Endodermal cell (in vitro differentiated cells): ENCODE measurements around the gene OR56A4. TPM values are rescaled to one million over a fixed set of nuclear protein-coding genes. Genes with fewer than 3 reads are reported as not detected.

Experiments
- DNase-seq: peaks from one replicate; pipeline ENCODE4 v3.0.0-alpha.2; 2017
- H3K27ac ChIP-seq: 2 replicates; pipeline ENCODE4 v1.5.1; 2013; ENCODE audit warnings: mild to moderate bottlenecking, low read depth, low read length, moderate library complexity
- H3K27me3 ChIP-seq: 2 replicates; pipeline ENCODE4 v1.6.1; 2013; ENCODE audit warnings: mild to moderate bottlenecking, low read length, moderate library complexity; ENCODE audit not compliant: insufficient read depth, control insufficient read depth, poor library complexity, severe bottlenecking
- H3K36me3 ChIP-seq: 2 replicates; pipeline ENCODE4 v1.7.0; 2013; ENCODE audit warnings: mild to moderate bottlenecking, low read length, moderate library complexity; ENCODE audit not compliant: control insufficient read depth, insufficient read depth
- H3K4me1 ChIP-seq: one replicate; pipeline ENCODE4 v1.7.0; 2013; ENCODE audit warnings: low read length; ENCODE audit not compliant: control insufficient read depth, insufficient read depth
- H3K4me3 ChIP-seq: 2 replicates; pipeline ENCODE4 v1.5.1; 2013; ENCODE audit warnings: mild to moderate bottlenecking, low read length, moderate library complexity
- H3K9ac ChIP-seq: 2 replicates; pipeline ENCODE4 v1.6.1; 2013; ENCODE audit warnings: mild to moderate bottlenecking, low read length, moderate library complexity; ENCODE audit not compliant: poor library complexity, severe bottlenecking; ENCODE audit errors: extremely low read depth
- H3K9me3 ChIP-seq: 2 replicates; pipeline ENCODE4 v1.6.1; 2013; ENCODE audit warnings: mild to moderate bottlenecking, low read length, moderate library complexity; ENCODE audit not compliant: control insufficient read depth
- H3K27ac Mint-ChIP-seq: 2 replicates; pipeline ENCODE4 v1.8.0; 2020; ENCODE audit warnings: mixed read lengths
- H3K27me3 Mint-ChIP-seq: 2 replicates; pipeline ENCODE4 v1.8.0; 2021; ENCODE audit warnings: mild to moderate bottlenecking, mixed read lengths; ENCODE audit not compliant: insufficient read depth
- H3K36me3 Mint-ChIP-seq: 2 replicates; pipeline ENCODE4 v1.8.0; 2020; ENCODE audit warnings: low read depth, mixed read lengths
- H3K4me1 Mint-ChIP-seq: 2 replicates; pipeline ENCODE4 v1.8.0; 2020; ENCODE audit warnings: mixed read lengths
- H3K4me3 Mint-ChIP-seq: 2 replicates; pipeline ENCODE4 v1.8.0; 2020; ENCODE audit warnings: mild to moderate bottlenecking, moderate library complexity, mixed read lengths
- H3K9me3 Mint-ChIP-seq: 2 replicates; pipeline ENCODE4 v1.8.0; 2020; ENCODE audit warnings: mild to moderate bottlenecking, mixed read lengths
- CTCF ChIP-seq: fragments of 200-600 bp; sonication (generic); conservative IDR thresholded peaks from 2 replicates; pipeline ENCODE4 v1.5.0; 2021; ENCODE audit warnings: antibody characterized with exemption, mild to moderate bottlenecking
- WGBS, 2 experiments: methylation state at CpG; one replicate each; pipeline versions ENCODE4 v1.1.5 to v1.1.7; 2013; ENCODE audit warnings: missing lambda C conversion rate in 2 of 2, mixed read lengths in 1 of 2; ENCODE audit not compliant: insufficient coverage in 1 of 2, insufficient read length in 1 of 2; 5-methylcytosine and 5-hydroxymethylcytosine counted together
- total RNA-seq, 2 donors: library from RNA; stranded (reverse); fragmentation: NEBNext Ultra II Directional in 1 of 2; extraction: Animal tissue kit (Norgen Biotek cat#: 25700) in 1 of 2; gene quantifications; 2 replicates in 1 of 2; 3 replicates in 1 of 2; pipeline ENCODE4 v1.2.1, GENCODE V29; 2021

OR56A4 gene
- total RNA-seq, 2 donors from 2014 or later: 0.15 to 0.59 TPM

DNA sequence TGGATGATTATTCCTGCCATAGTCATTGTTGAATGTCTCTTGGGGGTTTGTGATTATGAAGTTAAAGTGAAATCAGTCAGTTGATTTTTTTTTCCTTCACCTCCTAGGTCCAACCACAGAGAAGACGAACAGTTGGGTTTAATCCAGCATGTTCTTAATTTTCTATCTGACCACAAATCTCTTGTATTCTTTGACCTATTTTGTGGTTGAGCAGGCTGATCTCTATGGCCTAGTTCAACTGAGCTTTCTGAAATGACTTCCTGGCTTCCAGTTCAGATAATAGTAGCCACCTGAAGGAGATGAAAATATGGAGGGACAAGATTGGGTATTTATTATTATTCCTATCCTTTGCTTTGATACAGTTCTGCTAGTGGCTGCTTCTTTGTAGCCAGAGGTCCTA, 33.2 kb downstream of the OR56A4 start:
- no peaks in the 10 kb centered on the region for H3K36me3 Mint-ChIP-seq
- Histone ChIP-seq H3K4me3 (no peak overlapping the region), H3K9ac (no peak overlapping the region), H3K36me3 (no peaks in the 10 kb centered on the region), H3K9me3 (no peaks in the 10 kb centered on the region), H3K4me1 (no peaks in the 10 kb centered on the region), H3K27ac (no peak overlapping the region), H3K27me3 (no peaks in the 10 kb centered on the region)
- H3K27ac Mint-ChIP-seq: no peak overlapping the region
- no peaks in the 10 kb centered on the region for H3K9me3 Mint-ChIP-seq
- TF ChIP-seq CTCF: no peak
- WGBS, 2 experiments: 91% methylated on average over 1 of the region's 1 CpG; no CpG with 5 or more reads in 1 of the 2 experiments
- H3K4me1 Mint-ChIP-seq: no peaks in the 10 kb centered on the region
- no peak overlapping the region for H3K4me3 Mint-ChIP-seq
- no peak for DNase-seq
- peaks cover 8% of the 10 kb centered on the region for H3K27me3 Mint-ChIP-seq

- H3K27me3 ChIP-seq: no peaks in the 10 kb centered on the region
These were observed 38.4 kb downstream of the OR56A4 start, which contains the start of gene OR56A5 for GRCh38 chr11:5968394-5968793. Gene OR56A5, minus strand, starts transcription at chr11:5968494. Its CDS starts 0 bp downstream, at chr11:5968494.

GRCh38 chr11:5967708-5968107, 39.0 kb downstream of the OR56A4 start:
- H3K36me3 Mint-ChIP-seq: no peaks in the 10 kb centered on the region
- Histone ChIP-seq H3K4me1 (no peaks in the 10 kb centered on the region), H3K9me3 (peaks cover 9% of the 10 kb centered on the region), H3K27me3 (no peaks in the 10 kb centered on the region), H3K36me3 (no peaks in the 10 kb centered on the region), H3K27ac (no peak overlapping the region), H3K4me3 (no peak overlapping the region), H3K9ac (no peak overlapping the region)
- H3K9me3 Mint-ChIP-seq: peaks cover 11% of the 10 kb centered on the region
- no peaks in the 10 kb centered on the region for H3K4me1 Mint-ChIP-seq
- H3K27ac Mint-ChIP-seq: no peak overlapping the region
- no peak for TF ChIP-seq CTCF
- DNase-seq: no peak
- H3K27me3 Mint-ChIP-seq: peaks cover 8% of the 10 kb centered on the region
- WGBS, 2 experiments: 50 to 60% methylated on average over 2 to 3 of the region's 3 CpGs
- no peak overlapping the region for H3K4me3 Mint-ChIP-seq

More at GRCh38 chr11:5968394-5968793, 38.4 kb downstream of the OR56A4 start, which contains the start of gene OR56A5:
- Mint-ChIP-seq H3K36me3 (no peaks in the 10 kb centered on the region), H3K27ac (no peak within 1 kb of the TSS), H3K4me3 (no peak within 1 kb of the TSS), H3K27me3 (peaks cover 8% of the 10 kb centered on the region), H3K4me1 (no peaks in the 10 kb centered on the region), H3K9me3 (peaks cover 4% of the 10 kb centered on the region)
- DNase-seq: no peak
- Histone ChIP-seq H3K4me1 (no peaks in the 10 kb centered on the region), H3K4me3 (no peak within 1 kb of the TSS), H3K36me3 (no peaks in the 10 kb centered on the region), H3K9ac (no peak within 1 kb of the TSS), H3K27ac (no peak within 1 kb of the TSS), H3K9me3 (peaks cover 2% of the 10 kb centered on the region)
- no peak for TF ChIP-seq CTCF
